H1 (cell line): ENCODE measurements around the gene POLA1. TPM values are rescaled to one million over a fixed set of nuclear protein-coding genes. Genes with fewer than 3 reads are reported as not detected.
A peak's percentile ranks its signal among the peaks of the same experiment; 100 is the strongest.

Source experiments
- CTCF ChIA-PET: fragments of 300-600 bp; sonication (Branson Sonifier 250); formaldehyde crosslinking; loops from one replicate; lab custom pipeline; 2021; ENCODE audit not compliant: partially characterized antibody; lab: Charles Lee
- POLR2A ChIA-PET: fragments of 300-600 bp; sonication (Branson Sonifier 250); formaldehyde crosslinking; loops from one replicate; lab custom pipeline; 2021; ENCODE audit warnings: inconsistent platforms; ENCODE audit not compliant: partially characterized antibody; lab: Charles Lee
- DNase-seq, 2 experiments: peaks; one replicate each; pipeline versions ENCODE4 v3.0.0 to v3.0.0-alpha.2; 2010 to 2022; ENCODE audit warnings: low spot score in 2 of 2, low read depth in 1 of 2, mixed read lengths in 1 of 2
- FAIRE-seq: peaks from 2 replicates; lab custom pipeline; 2011; peaks lifted over from hg19 to GRCh38; lab: Jason Lieb, UNC
- H2AFZ ChIP-seq: 2 replicates; pipeline ENCODE4 v1.8.1; 2012; ENCODE audit warnings: low read length, inconsistent platforms
- H2AK5ac ChIP-seq: 2 replicates; pipeline ENCODE4 v1.6.1; 2013; ENCODE audit warnings: low read depth, low read length
- H2BK120ac ChIP-seq: replicated peaks from 2 replicates; pipeline ENCODE3; 2013; ENCODE audit warnings: low read depth, low read length, inconsistent platforms
- H2BK12ac ChIP-seq: 2 replicates; pipeline ENCODE4 v1.6.1; 2013; ENCODE audit warnings: low read depth, low read length
- H2BK15ac ChIP-seq: 2 replicates; pipeline ENCODE4 v1.6.1; 2013; ENCODE audit warnings: low read length
- H2BK20ac ChIP-seq: 2 replicates; pipeline ENCODE4 v1.6.1; 2013; ENCODE audit warnings: low read length
- H2BK5ac ChIP-seq: 2 replicates; pipeline ENCODE4 v1.6.1; 2013; ENCODE audit warnings: low read depth, low read length
- H3K14ac ChIP-seq: 2 replicates; pipeline ENCODE4 v1.6.1; 2013; ENCODE audit warnings: inconsistent platforms; ENCODE audit not compliant: insufficient read length
- H3K18ac ChIP-seq: 2 replicates; pipeline ENCODE4 v1.6.1; 2013; ENCODE audit warnings: low read length; ENCODE audit errors: extremely low read depth
- H3K23ac ChIP-seq: 2 replicates; pipeline ENCODE4 v1.6.1; 2013; ENCODE audit warnings: inconsistent platforms; ENCODE audit not compliant: insufficient read length
- H3K23me2 ChIP-seq: 2 replicates; pipeline ENCODE4 v1.6.1; 2013; ENCODE audit warnings: low read depth, low read length
- H3K27ac ChIP-seq: 2 replicates; pipeline ENCODE4 v1.6.1; 2011; ENCODE audit warnings: low read depth, low read length, inconsistent platforms
- H3K27me3 ChIP-seq, 4 experiments: replicated peaks in 1 of 4; 1 replicate in 1 of 4; 2 replicates in 3 of 4; pipeline versions ENCODE4 v1.6.1 to v1.8.1; 2011 to 2013; ENCODE audit warnings: low read length in 3 of 4, mild to moderate bottlenecking in 3 of 4, inconsistent platforms in 2 of 4, mixed read lengths in 2 of 4, moderate library complexity in 1 of 4; ENCODE audit not compliant: control insufficient read depth in 3 of 4, insufficient read depth in 3 of 4; ENCODE audit errors: extremely low read depth in 1 of 4
- H3K36me3 ChIP-seq, 4 experiments: 2 replicates each; pipeline versions ENCODE4 v1.6.1 to v1.8.1; 2011 to 2013; ENCODE audit warnings: mild to moderate bottlenecking in 4 of 4, low read length in 3 of 4, moderate library complexity in 2 of 4, control low read depth in 1 of 4, inconsistent platforms in 1 of 4; ENCODE audit not compliant: insufficient read depth in 4 of 4, control insufficient read depth in 2 of 4
- H3K4ac ChIP-seq: replicated peaks from 2 replicates; pipeline ENCODE3; 2013; ENCODE audit warnings: low read length, low read depth, mixed read lengths, inconsistent platforms; ENCODE audit not compliant: insufficient read length
- H3K4me1 ChIP-seq, 4 experiments: replicated peaks in 1 of 4; 1 replicate in 1 of 4; 2 replicates in 3 of 4; pipeline versions ENCODE4 v1.6.1 to v1.8.1; 2011 to 2013; ENCODE audit warnings: low read length in 3 of 4, inconsistent platforms in 2 of 4, mixed read lengths in 1 of 4; ENCODE audit not compliant: insufficient read depth in 4 of 4, control insufficient read depth in 3 of 4
- H3K4me2 ChIP-seq, 2 experiments: 2 replicates each; pipeline versions ENCODE4 v1.6.1 to v1.8.1; 2011 to 2013; ENCODE audit warnings: low read depth in 2 of 2, low read length in 2 of 2, control low read depth in 1 of 2, inconsistent platforms in 1 of 2, mild to moderate bottlenecking in 1 of 2; ENCODE audit not compliant: insufficient read depth in 1 of 2
- H3K4me3 ChIP-seq, 4 experiments: fragments of 200-600, 300-600 bp in 1 of 4; sonication (generic), shearing (Covaris generic), sonication (Bioruptor Twin) in 1 of 4; 2 replicates each; pipeline versions ENCODE4 v1.5.1 to v1.8.1; 2011 to 2016; ENCODE audit warnings: low read length in 4 of 4, low read depth in 3 of 4, control low read depth in 2 of 4, inconsistent platforms in 2 of 4, mild to moderate bottlenecking in 2 of 4, mixed read lengths in 1 of 4, moderate library complexity in 1 of 4; ENCODE audit not compliant: insufficient read depth in 2 of 4; ENCODE audit errors: extremely low read depth in 1 of 4
- H3K56ac ChIP-seq: replicated peaks from 2 replicates; pipeline ENCODE3; 2013; ENCODE audit warnings: low read depth, mild to moderate bottlenecking, mixed read lengths, low read length, inconsistent platforms; ENCODE audit not compliant: insufficient read length
- H3K79me1 ChIP-seq: 2 replicates; pipeline ENCODE4 v1.6.1; 2013; ENCODE audit warnings: low read depth, low read length, control low read depth
- H3K79me2 ChIP-seq, 2 experiments: 2 replicates each; pipeline versions ENCODE4 v1.6.1 to v1.8.1; 2012 to 2013; ENCODE audit warnings: low read length in 2 of 2, mild to moderate bottlenecking in 2 of 2, inconsistent platforms in 1 of 2; ENCODE audit not compliant: insufficient read depth in 2 of 2, control insufficient read depth in 1 of 2
- H3K9ac ChIP-seq, 4 experiments: replicated peaks in 1 of 4; 1 replicate in 1 of 4; 2 replicates in 3 of 4; pipeline versions ENCODE4 v1.6.1 to v1.8.1; 2011 to 2013; ENCODE audit warnings: low read depth in 3 of 4, low read length in 3 of 4, control low read depth in 2 of 4, mild to moderate bottlenecking in 2 of 4, moderate library complexity in 2 of 4, inconsistent platforms in 1 of 4; ENCODE audit errors: extremely low read depth in 1 of 4
- H3K9me3 ChIP-seq, 2 experiments: 2 replicates each; pipeline versions ENCODE4 v1.6.1 to v1.8.1; 2012 to 2013; ENCODE audit warnings: mild to moderate bottlenecking in 2 of 2, moderate library complexity in 2 of 2, control low read depth in 1 of 2, inconsistent platforms in 1 of 2, low read depth in 1 of 2, low read length in 1 of 2, mixed read lengths in 1 of 2; ENCODE audit not compliant: insufficient read depth in 2 of 2
- H4K20me1 ChIP-seq, 2 experiments: replicated peaks in 1 of 2; 2 replicates each; pipeline versions ENCODE3 to v1.8.1; 2011 to 2013; ENCODE audit warnings: inconsistent platforms in 2 of 2, low read length in 2 of 2, mild to moderate bottlenecking in 1 of 2; ENCODE audit not compliant: insufficient read depth in 2 of 2, control insufficient read depth in 1 of 2
- H4K5ac ChIP-seq: 2 replicates; pipeline ENCODE4 v1.6.1; 2013; ENCODE audit warnings: low read length, low read depth, mixed read lengths, inconsistent platforms; ENCODE audit not compliant: insufficient read length
- H4K8ac ChIP-seq: 2 replicates; pipeline ENCODE4 v1.8.0; 2013; ENCODE audit warnings: mild to moderate bottlenecking, moderate library complexity, low read length, inconsistent platforms; ENCODE audit not compliant: insufficient read depth; ENCODE audit errors: extremely low read depth
- H4K91ac ChIP-seq: replicated peaks from 2 replicates; pipeline ENCODE3; 2013; ENCODE audit warnings: low read length, mixed read lengths, inconsistent platforms; ENCODE audit not compliant: insufficient read length
- CTCF ChIP-seq, 3 experiments: IDR thresholded peaks; 1 replicate in 2 of 3; 2 replicates in 1 of 3; pipeline versions ENCODE4 v1.5.1 to v1.6.1; 2011; ENCODE audit warnings: low read length in 3 of 3, mild to moderate bottlenecking in 3 of 3, inconsistent platforms in 2 of 3, low read depth in 1 of 3, moderate library complexity in 1 of 3; ENCODE audit not compliant: insufficient read depth in 1 of 3; ENCODE audit errors: control extremely low read depth in 1 of 3
- JUND ChIP-seq: IDR thresholded peaks from 2 replicates; pipeline ENCODE4 v1.6.1; 2011; ENCODE audit warnings: mild to moderate bottlenecking, improper control_type of control experiment, low read length
- RAD21 ChIP-seq, 2 experiments: IDR thresholded peaks in 1 of 2; conservative IDR thresholded peaks in 1 of 2; 2 replicates each; pipeline ENCODE4 v1.6.1; 2011; ENCODE audit warnings: low read depth in 2 of 2, low read length in 2 of 2, improper control_type of control experiment in 1 of 2, inconsistent platforms in 1 of 2, mild to moderate bottlenecking in 1 of 2, moderate library complexity in 1 of 2
- WGBS, 2 experiments: shearing (Covaris generic) in 1 of 2; methylation state at CpG; one replicate each; pipeline versions ENCODE4 v1.1.6 to v1.1.7; 2013 to 2015; ENCODE audit warnings: low lambda C conversion rate in 2 of 2, mixed read lengths in 2 of 2, inconsistent platforms in 1 of 2, low coverage in 1 of 2, missing lambda C conversion rate in 1 of 2; ENCODE audit not compliant: insufficient replicate concordance in 2 of 2, insufficient coverage in 1 of 2, insufficient read length in 1 of 2; ENCODE audit errors: extremely low coverage in 1 of 2, missing lambda C conversion rate in 1 of 2; 5-methylcytosine and 5-hydroxymethylcytosine counted together
- polyA plus RNA-seq, 7 experiments: library from polyadenylated mRNA; depleted of rRNA in 3 of 7; stranded (reverse) in 5 of 7; unstranded in 2 of 7; fragments of >200 nt in 5 of 7; fragments of 200-250 nt in 2 of 7; gene quantifications; 1 replicate in 5 of 7; 2 replicates in 1 of 7; 4 replicates in 1 of 7; pipeline versions ENCODE4 v1.2.1 to v1.2.3, GENCODE V29; 2011 to 2013; ENCODE audit warnings: missing spikeins in 2 of 7, mixed read lengths in 2 of 7
- total RNA-seq: library from RNA; stranded (reverse); fragmentation: NEBNext Ultra II Directional; extraction: Animal tissue kit (Norgen Biotek cat#: 25700); gene quantifications from 2 replicates; pipeline ENCODE4 v1.2.1, GENCODE V29; 2021

The POLA1 gene
- total and polyA plus RNA-seq, 2 of the 8 experiments (the other 6 are each of a cell fraction or from before 2014, with no cell fraction given): 5.6 to 34.9 TPM

DNA sequence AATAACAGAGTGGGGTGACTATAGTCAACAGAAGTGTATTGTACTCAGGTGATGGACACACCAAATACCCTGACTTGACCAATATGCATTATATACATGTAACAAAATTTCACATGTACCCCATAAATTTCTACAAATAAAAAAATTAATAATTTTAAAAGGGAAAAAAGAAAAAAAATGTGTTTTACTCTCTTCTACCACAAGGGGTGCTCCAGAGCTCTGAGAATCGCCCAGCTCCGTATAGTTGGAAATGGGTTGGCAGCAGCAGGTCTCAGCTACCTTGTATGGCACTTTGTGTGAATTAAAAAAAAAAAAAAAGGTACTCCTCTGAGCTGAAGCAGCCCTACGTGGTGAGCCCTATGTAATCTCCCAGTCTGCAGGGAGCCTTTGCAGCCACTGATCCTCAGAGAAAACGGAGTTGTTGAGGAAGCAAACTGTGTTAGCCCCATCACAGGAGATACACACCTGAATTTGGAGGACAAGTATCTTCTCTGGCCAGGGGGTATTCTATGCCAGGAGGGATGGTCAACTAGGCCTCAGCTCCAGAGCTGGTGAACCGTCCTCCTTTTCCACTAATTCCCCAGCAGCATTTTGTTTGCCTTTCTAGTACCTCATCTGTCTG, 17.2 kb upstream of the POLA1 start:
- H2AFZ ChIP-seq: peak overlapping the region; percentile 92
- no peak overlapping the region for H4K91ac ChIP-seq
- H3K9me3 ChIP-seq: no peaks in the 10 kb centered on the region
- peaks cover 0 to 10% (median 3%) of the 10 kb centered on the region in 4 experiments; a peak in 4 of 7 replicates for H3K4me1 ChIP-seq
- no peaks in the 10 kb centered on the region for H3K79me2 ChIP-seq
- no peak overlapping the region for H4K8ac ChIP-seq
- no peak overlapping the region for H3K14ac ChIP-seq
- FAIRE-seq (peak; percentile 78), DNase-seq (no peak)
- H3K4ac ChIP-seq: no peak overlapping the region
- no peak overlapping the region for H2BK15ac ChIP-seq
- no peak overlapping the region for H2AK5ac ChIP-seq
- ChIA-PET CTCF (interaction anchor here (0.6 to 1.7 kb wide), 15 partner anchors 14 to 522 kb away, joined by 3 to 10 read pairs (median 4); no protein-coding TSS in a partner anchor), POLR2A (no interaction called here)
- H2BK20ac ChIP-seq: no peak overlapping the region
- H2BK5ac ChIP-seq: no peak overlapping the region
- H3K23me2 ChIP-seq: no peaks in the 10 kb centered on the region
- no peaks in the 10 kb centered on the region for H3K27me3 ChIP-seq
- H3K9ac ChIP-seq: no peak overlapping the region
- H3K36me3 ChIP-seq: no peaks in the 10 kb centered on the region
- no peaks in the 10 kb centered on the region for H3K79me1 ChIP-seq
- no peak overlapping the region for H3K23ac ChIP-seq
- no peak overlapping the region; the same call in 1 of the 2 replicates for H3K18ac ChIP-seq
- no peak overlapping the region for H4K5ac ChIP-seq
- no peak overlapping the region for H3K4me2 ChIP-seq
- 11% methylated on average over 4 of the region's 5 CpGs; no CpG with 5 or more reads in 1 of the 2 experiments for WGBS, 2 experiments
- peak; percentile 22 to 32; a peak in 3 of 4 replicates for TF ChIP-seq RAD21 (IDR thresholded peaks at IDR 0.05 in 1 of 2, conservative IDR thresholded peaks at IDR 0.05 in 1 of 2; ENCODE audit: low read depth in 2 of 2, low read length in 2 of 2)
- TF ChIP-seq CTCF (IDR thresholded peaks at IDR 0.05; ENCODE audit: control extremely low read depth in 1 of 3, insufficient read depth in 1 of 3, low read depth in 1 of 3, low read length in 3 of 3): peak; percentile 8 to 15 (median 15); a peak in 3 of 4 replicates
- TF ChIP-seq JUND: no peak
- H2BK120ac ChIP-seq: no peak overlapping the region
- no peak overlapping the region for H2BK12ac ChIP-seq
- no peak overlapping the region for H3K56ac ChIP-seq
- H3K4me3 ChIP-seq: no peak overlapping the region
- H3K27ac ChIP-seq: no peak overlapping the region
- no peaks in the 10 kb centered on the region for H4K20me1 ChIP-seq
